ENCODE measurements around the gene CASP9. TPM values are rescaled to one million over a fixed set of nuclear protein-coding genes. Genes with fewer than 3 reads are reported as not detected.
A peak's percentile ranks its signal among the peaks of the same experiment; 100 is the strongest.
"Not testable (repeated sequence)": the region's sequence is repeated elsewhere in the genome, so short reads cannot be mapped to it uniquely, and the experiment has no call there.

Gene CASP9
- total RNA-seq, 1 experiment from 2014 or later = 15.9 TPM

GRCh38 chr1:15459771-15460707 is 64.0 kb downstream of the CASP9 start:
- H3K36me3 Mint-ChIP-seq (ENCODE audit: insufficient read depth in 1 of 3, low read depth in 3 of 3) = no peaks in the 10 kb centered on the region
- H3K79me2 ChIP-seq (ENCODE audit: insufficient read depth, low read length) = no peaks in the 10 kb centered on the region
- no peaks in the 10 kb centered on the region for H3K79me1 ChIP-seq (ENCODE audit: insufficient read depth, low read depth, low read length, poor library complexity, severe bottlenecking)
- no peak overlapping the region for H2AFZ ChIP-seq (ENCODE audit: low read length)
- WGBS (ENCODE audit: extremely low coverage, insufficient read length, low lambda C conversion rate) = no CpG with 5 or more reads among the region's 10 CpGs
- no peak overlapping the region for H3K4ac ChIP-seq (ENCODE audit: low read depth, low read length)
- H3K4me1 ChIP-seq (ENCODE audit: insufficient read depth, low read length) = no peaks in the 10 kb centered on the region
- no peaks in the 10 kb centered on the region for H3K9me3 ChIP-seq (ENCODE audit: control insufficient read depth, low read depth, low read length)
- H3K27me3 Mint-ChIP-seq (ENCODE audit: low read depth) = 0 out of 2 replicates have a peak, but pooled peaks cover 2% of the 10 kb centered on the region
- no peak overlapping the region for H2BK120ac ChIP-seq (ENCODE audit: low read depth, low read length, poor library complexity, severe bottlenecking)
- no peak overlapping the region for H3T11ph ChIP-seq (ENCODE audit: low read length)
- H2BK15ac ChIP-seq (ENCODE audit: low read depth, low read length) = no peak overlapping the region
- no peak overlapping the region for H3K18ac ChIP-seq (ENCODE audit: insufficient read length, low read depth, low read length)
- H4K5ac ChIP-seq (ENCODE audit: insufficient read length, low read depth, low read length) = no peak overlapping the region
- no peaks in the 10 kb centered on the region for H4K20me1 ChIP-seq (ENCODE audit: control insufficient read depth, insufficient read depth, insufficient read length)
- no peak overlapping the region for H4K91ac ChIP-seq (ENCODE audit: insufficient read length, low read depth, low read length)
- peak overlapping the region in 2 of 3 experiments; percentile 11 to 45; a peak in 2 of 7 replicates for H3K27ac Mint-ChIP-seq
- no peak overlapping the region for H3K23ac ChIP-seq (ENCODE audit: insufficient read length, low read depth, low read length)
- H3K23me2 ChIP-seq (ENCODE audit: insufficient read length, low read depth, low read length, poor library complexity, severe bottlenecking) = no peaks in the 10 kb centered on the region
- no peak overlapping the region for H3K56ac ChIP-seq (ENCODE audit: insufficient read length, low read depth, low read length)
- peaks cover 15 to 30% of the 10 kb centered on the region in 2 experiments for H3K4me1 Mint-ChIP-seq
- no peak overlapping the region for H3K9ac ChIP-seq (ENCODE audit: extremely low read depth, insufficient read length, low read length)
- peak overlapping the region in 1 of 2 experiments; percentile 38; a peak in 1 of 5 replicates for H3K4me3 Mint-ChIP-seq
- H2BK5ac ChIP-seq (ENCODE audit: insufficient read length, low read length) = no peak overlapping the region
- TF ChIP-seq, protein P1, sequence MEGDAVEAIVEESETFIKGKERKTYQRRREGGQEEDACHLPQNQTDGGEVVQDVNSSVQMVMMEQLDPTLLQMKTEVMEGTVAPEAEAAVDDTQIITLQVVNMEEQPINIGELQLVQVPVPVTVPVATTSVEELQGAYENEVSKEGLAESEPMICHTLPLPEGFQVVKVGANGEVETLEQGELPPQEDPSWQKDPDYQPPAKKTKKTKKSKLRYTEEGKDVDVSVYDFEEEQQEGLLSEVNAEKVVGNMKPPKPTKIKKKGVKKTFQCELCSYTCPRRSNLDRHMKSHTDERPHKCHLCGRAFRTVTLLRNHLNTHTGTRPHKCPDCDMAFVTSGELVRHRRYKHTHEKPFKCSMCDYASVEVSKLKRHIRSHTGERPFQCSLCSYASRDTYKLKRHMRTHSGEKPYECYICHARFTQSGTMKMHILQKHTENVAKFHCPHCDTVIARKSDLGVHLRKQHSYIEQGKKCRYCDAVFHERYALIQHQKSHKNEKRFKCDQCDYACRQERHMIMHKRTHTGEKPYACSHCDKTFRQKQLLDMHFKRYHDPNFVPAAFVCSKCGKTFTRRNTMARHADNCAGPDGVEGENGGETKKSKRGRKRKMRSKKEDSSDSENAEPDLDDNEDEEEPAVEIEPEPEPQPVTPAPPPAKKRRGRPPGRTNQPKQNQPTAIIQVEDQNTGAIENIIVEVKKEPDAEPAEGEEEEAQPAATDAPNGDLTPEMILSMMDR (conservative IDR thresholded peaks at IDR 0.05) = no peak
- no peak overlapping the region for H4K8ac ChIP-seq (replicated peaks; ENCODE audit: insufficient read length, low read depth, low read length)
- DNase-seq = no peak
- H3K27me3 ChIP-seq (ENCODE audit: insufficient read depth, low read length) = no peaks in the 10 kb centered on the region
- no peaks in the 10 kb centered on the region for H3K9me3 Mint-ChIP-seq
- H2AK5ac ChIP-seq (ENCODE audit: insufficient read length, low read length) = no peak overlapping the region
- H2BK12ac ChIP-seq (ENCODE audit: insufficient read length, low read depth, low read length) = no peak overlapping the region
- no peak overlapping the region for H3K27ac ChIP-seq (ENCODE audit: insufficient read length, low read depth, low read length)
- no peak overlapping the region for H2BK20ac ChIP-seq (ENCODE audit: low read depth, low read length, poor library complexity, severe bottlenecking)
- no peak overlapping the region for H3K4me2 ChIP-seq (ENCODE audit: insufficient read depth, insufficient read length, low read length)
- no peak overlapping the region for H3K14ac ChIP-seq (ENCODE audit: insufficient read depth, low read length)

GRCh38 chr1:15458388-15458787 is 65.6 kb downstream of the CASP9 start:
- not testable (repeated sequence) for H2BK5ac ChIP-seq (ENCODE audit: insufficient read length, low read length); H4K20me1 ChIP-seq (ENCODE audit: control insufficient read depth, insufficient read depth, insufficient read length); H3K27ac ChIP-seq (ENCODE audit: insufficient read length, low read depth, low read length); H3K4me2 ChIP-seq (ENCODE audit: insufficient read depth, insufficient read length, low read length); H3K23me2 ChIP-seq (ENCODE audit: insufficient read length, low read depth, low read length, poor library complexity, severe bottlenecking); H3K4ac ChIP-seq (ENCODE audit: low read depth, low read length); H3K4me1 ChIP-seq (ENCODE audit: insufficient read depth, low read length); H3K14ac ChIP-seq (ENCODE audit: insufficient read depth, low read length); H3K27me3 ChIP-seq (ENCODE audit: insufficient read depth, low read length); H3K27me3 Mint-ChIP-seq (ENCODE audit: low read depth); H3K23ac ChIP-seq (ENCODE audit: insufficient read length, low read depth, low read length); H2BK120ac ChIP-seq (ENCODE audit: low read depth, low read length, poor library complexity, severe bottlenecking); H3K9ac ChIP-seq (ENCODE audit: extremely low read depth, insufficient read length, low read length); H3K79me2 ChIP-seq (ENCODE audit: insufficient read depth, low read length); H2BK15ac ChIP-seq (ENCODE audit: low read depth, low read length); H2AK5ac ChIP-seq (ENCODE audit: insufficient read length, low read length); H3K27ac Mint-ChIP-seq; H3K9me3 ChIP-seq (ENCODE audit: control insufficient read depth, low read depth, low read length); H2AFZ ChIP-seq (ENCODE audit: low read length); H3K18ac ChIP-seq (ENCODE audit: insufficient read length, low read depth, low read length); DNase-seq; H4K5ac ChIP-seq (ENCODE audit: insufficient read length, low read depth, low read length); H3K56ac ChIP-seq (ENCODE audit: insufficient read length, low read depth, low read length); H3K9me3 Mint-ChIP-seq; H4K8ac ChIP-seq (replicated peaks; ENCODE audit: insufficient read length, low read depth, low read length); H2BK20ac ChIP-seq (ENCODE audit: low read depth, low read length, poor library complexity, severe bottlenecking); H3T11ph ChIP-seq (ENCODE audit: low read length); H2BK12ac ChIP-seq (ENCODE audit: insufficient read length, low read depth, low read length); H3K4me3 Mint-ChIP-seq; H3K79me1 ChIP-seq (ENCODE audit: insufficient read depth, low read depth, low read length, poor library complexity, severe bottlenecking); H3K36me3 Mint-ChIP-seq (ENCODE audit: insufficient read depth in 1 of 3, low read depth in 3 of 3); H4K91ac ChIP-seq (ENCODE audit: insufficient read length, low read depth, low read length)
- H3K4me1 Mint-ChIP-seq = peaks cover 13 to 24% of the 10 kb centered on the region in 2 experiments
- no CpG with 5 or more reads among the region's 4 CpGs for WGBS (ENCODE audit: extremely low coverage, insufficient read length, low lambda C conversion rate)
